Fibroblast of pulmonary artery (primary cell): ENCODE results near the gene EIF3B.
"Not testable (repeated sequence)": the region's sequence is repeated elsewhere in the genome, so short reads cannot be mapped to it uniquely, and the experiment has no call there.

Experiments used
- DNase-seq: peaks from one replicate; pipeline ENCODE4 v3.0.0-alpha.2; 2010; ENCODE audit warnings: low read depth
- H3K4me3 ChIP-seq: replicated peaks from 2 replicates; pipeline ENCODE4 v1.5.1; 2011; ENCODE audit warnings: low read depth, mild to moderate bottlenecking, control low read depth, low read length, moderate library complexity
- TF ChIP-seq, protein P1 (sequence below): IDR thresholded peaks from 2 replicates; pipeline ENCODE4 v1.5.1; 2011; ENCODE audit warnings: mild to moderate bottlenecking, control low read depth, low read length, inconsistent platforms; ENCODE audit errors: missing control alignments

The EIF3B gene

DNA sequence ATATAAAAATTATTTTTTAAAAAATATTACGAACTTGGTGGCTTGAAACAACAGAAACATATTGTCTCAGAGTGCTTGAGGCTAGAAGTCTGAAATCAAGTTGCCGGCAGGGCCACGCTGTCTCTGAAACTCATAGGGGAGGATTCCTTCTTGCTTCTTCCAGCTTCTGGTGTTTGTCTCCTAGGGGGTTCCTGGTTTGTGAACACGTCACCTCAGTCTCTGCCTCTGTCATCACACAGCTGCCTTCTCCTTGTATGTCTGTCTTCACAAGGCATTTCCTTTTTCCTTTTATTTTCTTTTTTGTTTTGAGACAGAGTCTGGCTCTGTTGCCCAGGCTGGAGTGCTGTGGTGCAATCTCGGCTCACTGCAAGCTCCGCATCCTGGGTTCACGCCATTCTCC, 27.7 kb upstream of the EIF3B start:
- H3K4me3 ChIP-seq = no peak overlapping the region
- no peak for DNase-seq

DNA sequence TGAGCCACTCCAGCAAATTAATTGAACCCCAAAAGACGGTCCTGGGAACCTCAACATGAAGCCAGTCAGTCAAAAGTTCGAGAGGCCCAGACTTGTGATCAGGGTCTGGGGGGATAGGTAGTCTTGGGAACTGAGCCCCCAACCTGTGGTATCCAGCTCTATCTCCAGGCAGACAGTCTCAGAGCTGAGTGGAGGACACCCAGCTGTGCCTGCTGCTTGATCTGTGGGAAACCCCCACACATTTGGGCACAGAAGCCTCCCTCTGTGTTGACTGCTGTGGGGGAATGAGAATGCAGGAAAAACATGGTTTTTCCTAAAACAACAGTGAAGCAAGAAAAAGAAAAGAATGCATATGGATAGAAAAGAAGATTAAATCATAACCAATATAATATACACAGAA, 24.1 kb upstream of the EIF3B start:
- no peak for DNase-seq
- TF ChIP-seq, protein P1, sequence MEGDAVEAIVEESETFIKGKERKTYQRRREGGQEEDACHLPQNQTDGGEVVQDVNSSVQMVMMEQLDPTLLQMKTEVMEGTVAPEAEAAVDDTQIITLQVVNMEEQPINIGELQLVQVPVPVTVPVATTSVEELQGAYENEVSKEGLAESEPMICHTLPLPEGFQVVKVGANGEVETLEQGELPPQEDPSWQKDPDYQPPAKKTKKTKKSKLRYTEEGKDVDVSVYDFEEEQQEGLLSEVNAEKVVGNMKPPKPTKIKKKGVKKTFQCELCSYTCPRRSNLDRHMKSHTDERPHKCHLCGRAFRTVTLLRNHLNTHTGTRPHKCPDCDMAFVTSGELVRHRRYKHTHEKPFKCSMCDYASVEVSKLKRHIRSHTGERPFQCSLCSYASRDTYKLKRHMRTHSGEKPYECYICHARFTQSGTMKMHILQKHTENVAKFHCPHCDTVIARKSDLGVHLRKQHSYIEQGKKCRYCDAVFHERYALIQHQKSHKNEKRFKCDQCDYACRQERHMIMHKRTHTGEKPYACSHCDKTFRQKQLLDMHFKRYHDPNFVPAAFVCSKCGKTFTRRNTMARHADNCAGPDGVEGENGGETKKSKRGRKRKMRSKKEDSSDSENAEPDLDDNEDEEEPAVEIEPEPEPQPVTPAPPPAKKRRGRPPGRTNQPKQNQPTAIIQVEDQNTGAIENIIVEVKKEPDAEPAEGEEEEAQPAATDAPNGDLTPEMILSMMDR = no peak
- H3K4me3 ChIP-seq = no peak overlapping the region

More for the DNA sequence above, 27.7 kb upstream of the EIF3B start:
- TF ChIP-seq, protein P1 = no peak

DNA sequence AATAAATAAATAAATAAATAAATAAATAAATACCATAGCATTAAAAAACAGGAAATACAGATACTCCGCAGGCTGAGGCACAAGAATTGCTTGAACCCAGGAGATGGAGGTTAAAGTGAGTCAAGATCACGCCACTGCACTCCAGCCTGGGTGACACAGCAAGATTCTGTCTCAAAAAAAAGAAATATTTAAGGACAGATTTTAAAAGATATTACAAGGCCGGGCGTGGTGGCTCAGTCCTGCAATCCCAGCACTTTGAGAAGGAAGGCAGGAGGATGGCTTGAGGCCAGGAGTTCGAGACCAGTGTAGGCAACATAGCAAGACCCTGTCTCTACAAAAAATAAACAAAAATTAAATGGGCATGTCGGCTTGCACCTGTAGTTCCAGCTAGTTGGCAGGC, 22.9 kb upstream of the EIF3B start:
- TF ChIP-seq, protein P1 = no peak
- no peak overlapping the region for H3K4me3 ChIP-seq
- no peak for DNase-seq

DNA sequence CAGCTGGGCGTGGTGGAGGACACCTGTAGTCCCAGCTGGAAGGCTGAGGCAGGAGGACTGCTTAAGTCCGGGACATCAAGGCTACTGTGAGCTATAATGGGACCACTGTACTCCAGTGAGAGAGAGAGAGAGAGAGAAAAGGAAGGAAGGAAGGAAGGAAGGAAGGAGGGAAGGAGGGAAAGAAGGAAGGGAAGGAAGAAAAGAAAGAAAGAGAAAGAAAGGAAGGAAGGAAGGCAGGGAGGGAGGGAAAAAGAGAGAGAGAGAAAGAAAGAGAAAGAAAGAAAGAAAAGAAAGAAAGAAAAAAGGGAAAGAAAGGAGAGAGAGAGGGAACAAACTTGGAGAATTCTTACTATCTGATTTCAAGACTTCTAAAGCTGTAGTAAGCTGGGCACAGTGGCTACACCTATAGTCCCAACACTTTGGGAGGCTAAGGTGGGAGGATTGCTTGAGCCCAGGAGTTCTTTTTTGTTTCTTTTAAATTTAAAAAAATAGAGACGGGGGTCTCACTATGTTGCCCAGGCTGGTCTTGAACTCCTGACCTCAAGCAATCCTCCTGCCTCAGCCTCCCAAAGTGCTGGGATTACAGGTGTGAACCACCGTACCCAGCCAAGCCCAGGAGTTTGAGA, 21.9 kb upstream of the EIF3B start:
- H3K4me3 ChIP-seq, DNase-seq: not testable (repeated sequence)

DNA sequence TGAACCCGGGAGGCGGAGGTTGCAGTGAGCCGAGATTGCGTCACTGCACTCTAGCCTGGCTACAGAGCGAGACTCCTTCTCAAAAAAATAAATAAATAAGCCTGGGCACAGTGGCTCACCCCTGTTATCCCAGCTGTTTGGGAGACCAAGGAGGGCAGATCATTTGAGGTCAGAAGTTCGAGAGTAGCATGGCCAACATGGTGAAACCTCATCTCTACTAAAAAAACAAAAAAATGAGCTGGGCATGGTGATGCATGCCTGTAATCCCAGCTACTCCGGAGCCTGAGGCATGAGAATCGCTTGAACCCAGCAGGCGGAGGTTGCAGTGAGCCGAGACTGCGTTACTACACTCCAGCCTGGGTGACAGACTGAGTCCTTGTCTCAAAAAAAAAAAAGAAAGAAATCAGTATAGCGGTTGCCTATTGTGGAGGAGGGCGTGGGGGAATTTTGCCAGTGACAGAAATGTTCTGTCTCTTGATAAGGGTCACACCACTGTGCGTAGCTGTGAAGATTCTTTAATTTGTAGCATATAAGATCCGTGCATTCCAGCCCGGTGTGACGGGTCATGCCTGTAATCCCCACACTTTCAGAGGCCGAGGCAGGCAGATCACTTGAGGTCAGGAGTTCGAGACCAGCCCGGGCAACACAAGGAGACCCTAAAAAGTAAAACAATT, 17.9 kb upstream of the EIF3B start:
- TF ChIP-seq, protein P1 = no peak
- DNase-seq = no peak
- H3K4me3 ChIP-seq = no peak overlapping the region

DNA sequence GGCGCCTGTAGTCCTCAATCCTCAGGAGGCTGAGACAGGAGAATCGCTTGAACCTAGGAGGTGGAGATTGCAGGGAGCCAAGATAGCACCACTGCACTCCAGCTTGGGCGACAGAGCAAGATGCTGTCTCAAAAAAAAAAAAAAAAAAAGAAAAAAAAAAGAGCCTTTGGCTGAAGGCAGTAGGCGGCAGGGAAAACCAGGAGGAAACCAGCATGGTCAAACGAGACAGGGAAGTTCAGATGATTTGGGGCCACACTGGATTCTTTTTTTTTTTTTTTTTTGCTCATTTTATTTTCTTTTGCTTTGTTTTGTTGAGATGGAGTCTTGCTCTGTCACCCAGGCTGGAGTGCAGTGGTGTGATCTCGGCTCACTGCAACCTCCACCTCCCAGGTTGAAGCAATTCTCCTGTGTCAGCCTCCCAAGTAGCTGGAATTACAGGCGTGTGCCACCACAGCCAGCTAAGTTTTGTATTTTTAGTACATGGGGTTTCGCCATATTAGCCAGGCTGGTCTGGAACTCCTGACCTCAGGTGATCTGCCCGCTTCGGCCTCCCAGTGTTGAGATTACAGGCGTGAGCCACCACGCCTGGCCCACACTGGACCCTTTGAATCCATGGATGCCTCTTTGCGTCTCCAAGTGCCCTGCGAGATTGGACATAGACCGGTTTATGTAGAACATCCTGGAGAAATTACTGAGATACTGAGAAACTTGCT, 7.1 kb upstream of the EIF3B start:
- DNase-seq, H3K4me3 ChIP-seq: not testable (repeated sequence)

DNA sequence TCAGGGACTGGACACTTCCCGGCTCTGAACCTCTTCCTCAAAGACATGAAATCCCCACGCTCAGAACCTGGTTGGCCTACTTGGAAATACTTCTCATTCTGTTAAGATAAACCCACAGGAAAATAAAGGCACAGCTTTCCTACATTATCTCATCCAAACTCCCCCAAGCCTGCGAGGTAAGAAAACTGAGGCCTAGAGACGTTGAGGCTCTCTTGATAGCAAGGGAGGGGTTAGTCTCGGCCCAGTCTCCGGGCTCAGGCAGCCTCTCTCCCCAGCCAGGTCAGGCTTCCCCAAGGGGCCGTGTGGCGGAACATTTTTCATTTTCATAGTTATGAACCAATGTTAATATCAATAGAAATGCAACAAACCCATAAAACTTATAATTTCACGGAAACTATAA, 4.6 kb upstream of the EIF3B start:
- no peak for DNase-seq
- TF ChIP-seq, protein P1 = no peak
- no peak overlapping the region for H3K4me3 ChIP-seq

DNA sequence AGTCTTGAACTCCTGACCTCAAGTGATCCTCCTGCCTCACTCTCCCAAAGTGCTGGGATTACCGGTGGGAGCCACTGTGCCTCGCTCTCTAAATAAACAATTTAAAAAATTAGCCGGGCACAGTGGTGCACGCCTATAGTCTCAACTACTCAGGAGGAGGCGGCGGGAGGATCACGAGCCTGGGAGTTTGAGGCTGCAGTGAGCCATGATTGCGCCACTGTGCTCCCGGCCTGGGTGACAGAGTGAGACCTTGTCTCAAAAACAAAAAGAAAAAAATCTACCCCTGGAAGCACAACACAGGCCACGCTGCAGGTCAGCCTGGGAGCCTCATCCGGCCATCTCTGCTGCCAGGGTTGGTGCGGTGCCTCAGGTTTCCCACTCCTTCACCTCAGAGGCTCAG, 3.8 kb upstream of the EIF3B start:
- DNase-seq = no peak
- H3K4me3 ChIP-seq = no peak overlapping the region
- TF ChIP-seq, protein P1 = no peak
